Activated CD4-positive, alpha-beta T cell treated with anti-CD3 and anti-CD28 coated beads, Interleukin-2, amount 50 U/mL, for 1 hour (primary cell): ENCODE results near the gene LURAP1L.

Experiments
- DNase-seq: peaks from one replicate; pipeline ENCODE4 v3.0.0-alpha.2; 2020

The LURAP1L gene

GRCh38 chr9:12777121-12778022 is 2.6 kb downstream of the LURAP1L start:
- no peak for DNase-seq

GRCh38 chr9:12778389-12778788 is 3.6 kb downstream of the LURAP1L start:
- no peak for DNase-seq

- DNase-seq = no peak
Measured at GRCh38 chr9:12781226-12781733, 6.5 kb downstream of the LURAP1L start.

GRCh38 chr9:12783767-12784460 is 9.1 kb downstream of the LURAP1L start:
- no peak for DNase-seq

- no peak for DNase-seq
Measured at GRCh38 chr9:12784461-12785259, 9.8 kb downstream of the LURAP1L start.

- no peak for DNase-seq
Measured at GRCh38 chr9:12785260-12785770, 10.5 kb downstream of the LURAP1L start.

- no peak for DNase-seq
Measured at GRCh38 chr9:12785941-12786340, 11.1 kb downstream of the LURAP1L start.

- DNase-seq = no peak
Measured at GRCh38 chr9:12790001-12790400, 15.2 kb downstream of the LURAP1L start.

GRCh38 chr9:12790883-12791282 is 16.1 kb downstream of the LURAP1L start:
- DNase-seq = no peak

GRCh38 chr9:12794101-12794799 is 19.4 kb downstream of the LURAP1L start:
- DNase-seq = no peak

- DNase-seq = no peak
Measured at GRCh38 chr9:12796601-12797000, 21.8 kb downstream of the LURAP1L start.

GRCh38 chr9:12797037-12797436 is 22.2 kb downstream of the LURAP1L start:
- no peak for DNase-seq

- DNase-seq = no peak
Measured at GRCh38 chr9:12798066-12798770, 23.4 kb downstream of the LURAP1L start.

- no peak for DNase-seq
Measured at GRCh38 chr9:12801187-12801586, 26.4 kb downstream of the LURAP1L start.

- DNase-seq = no peak
Measured at GRCh38 chr9:12801663-12802062, 26.8 kb downstream of the LURAP1L start.

- DNase-seq = no peak
Measured at GRCh38 chr9:12802093-12802492, 27.3 kb downstream of the LURAP1L start.

GRCh38 chr9:12808569-12808968 is 33.7 kb downstream of the LURAP1L start:
- DNase-seq = no peak

- no peak for DNase-seq
Measured at GRCh38 chr9:12809720-12810119, 34.9 kb downstream of the LURAP1L start.

GRCh38 chr9:12811935-12812334 is 37.1 kb downstream of the LURAP1L start:
- DNase-seq = no peak

- DNase-seq = no peak
Measured at GRCh38 chr9:12812710-12813109, 37.9 kb downstream of the LURAP1L start.

- no peak for DNase-seq
Measured at GRCh38 chr9:12813533-12813932, 38.7 kb downstream of the LURAP1L start.
